HK-2 (cell line): ENCODE measurements around the gene SYPL2.
"Not testable (repeated sequence)": the region's sequence is repeated elsewhere in the genome, so short reads cannot be mapped to it uniquely, and the experiment has no call there.

ENCODE experiments used
- DNase-seq: peaks from one replicate; pipeline ENCODE4 v3.0.0-alpha.2; 2018; ENCODE audit not compliant: unreplicated experiment

Gene SYPL2

GRCh38 chr1:109466452-109467300 lies at the start of gene SYPL2:
TSS of gene SYPL2 (plus strand) at chr1:109466546. CDS start at chr1:109466844, 298 bp downstream.
- no peak for DNase-seq

DNA sequence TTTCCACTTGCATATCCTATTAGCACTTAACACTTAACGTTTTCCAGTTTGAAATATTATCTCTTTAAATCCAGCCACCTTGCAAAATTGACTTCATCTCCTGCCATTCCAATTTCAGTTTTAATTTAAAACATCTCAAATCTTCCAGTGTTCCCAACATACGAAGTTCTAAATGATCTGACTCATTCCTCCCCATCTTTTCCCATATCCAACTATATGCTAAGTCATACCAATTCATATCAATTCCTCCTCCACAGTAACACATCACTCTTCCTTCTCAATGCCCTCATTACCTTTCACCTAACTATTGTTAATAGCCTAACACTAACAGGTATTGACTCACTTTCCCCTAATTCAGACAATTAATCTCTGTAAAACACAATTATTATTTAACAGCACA lies 42.8 kb upstream of the SYPL2 start:
- DNase-seq = no peak

GRCh38 chr1:109425391-109426280 lies 40.7 kb upstream of the SYPL2 start:
- peak; percentile 79 for DNase-seq

GRCh38 chr1:109426281-109427170 lies 39.8 kb upstream of the SYPL2 start, which contains the start of gene PSMA5:
TSS of gene PSMA5 (minus strand) at chr1:109426448. CDS start at chr1:109426330, 118 bp downstream.
- DNase-seq = peak; percentile 97

GRCh38 chr1:109427171-109427467 lies 39.2 kb upstream of the SYPL2 start:
- no peak for DNase-seq

GRCh38 chr1:109432336-109432735 lies 34.0 kb upstream of the SYPL2 start:
- no peak for DNase-seq

GRCh38 chr1:109433322-109433721 lies 33.0 kb upstream of the SYPL2 start:
- no peak for DNase-seq

- DNase-seq = no peak
These were observed 31.9 kb upstream of the SYPL2 start for GRCh38 chr1:109434484-109434883.

- peak; percentile 18 for DNase-seq
These were observed 27.5 kb upstream of the SYPL2 start for GRCh38 chr1:109438798-109439297.

DNA sequence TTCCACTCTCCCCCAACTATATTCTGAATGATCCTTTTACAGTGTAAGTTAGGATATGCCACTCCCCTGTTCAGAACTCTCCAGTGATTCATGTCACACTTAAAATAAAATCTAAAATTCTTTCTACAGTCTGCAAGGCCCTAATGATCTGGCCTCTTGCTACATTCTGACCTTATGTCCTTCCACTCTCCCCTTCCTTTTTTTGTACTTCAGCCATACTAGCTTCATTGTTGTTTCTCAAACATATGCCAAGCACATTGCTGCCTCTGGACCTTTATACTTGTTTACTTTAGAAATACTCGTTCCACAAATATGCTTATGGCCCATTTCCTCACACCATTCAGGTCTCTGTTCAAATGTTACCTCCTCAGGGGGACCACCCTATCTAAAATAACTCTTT lies 25.3 kb upstream of the SYPL2 start:
- DNase-seq = no peak

DNA sequence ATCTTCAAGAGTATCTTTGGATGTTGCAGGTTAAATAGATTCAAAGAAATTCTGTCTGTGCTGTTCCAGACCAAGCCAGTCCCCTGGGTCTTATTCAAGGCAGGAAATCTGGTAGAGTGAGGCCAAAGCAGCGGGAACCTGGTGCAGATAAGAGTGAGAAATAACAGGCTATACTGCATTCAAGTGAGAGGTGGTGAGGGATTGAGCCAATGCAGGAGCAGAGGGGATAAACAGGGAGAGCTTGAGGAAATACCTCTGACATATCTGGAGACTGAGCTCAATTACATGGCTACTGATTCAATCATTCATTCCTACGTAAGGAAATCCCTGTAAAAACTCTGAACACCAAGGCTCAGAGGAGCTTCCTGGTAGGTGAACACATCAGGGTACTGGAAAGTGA lies 22.9 kb upstream of the SYPL2 start:
- DNase-seq = no peak

DNA sequence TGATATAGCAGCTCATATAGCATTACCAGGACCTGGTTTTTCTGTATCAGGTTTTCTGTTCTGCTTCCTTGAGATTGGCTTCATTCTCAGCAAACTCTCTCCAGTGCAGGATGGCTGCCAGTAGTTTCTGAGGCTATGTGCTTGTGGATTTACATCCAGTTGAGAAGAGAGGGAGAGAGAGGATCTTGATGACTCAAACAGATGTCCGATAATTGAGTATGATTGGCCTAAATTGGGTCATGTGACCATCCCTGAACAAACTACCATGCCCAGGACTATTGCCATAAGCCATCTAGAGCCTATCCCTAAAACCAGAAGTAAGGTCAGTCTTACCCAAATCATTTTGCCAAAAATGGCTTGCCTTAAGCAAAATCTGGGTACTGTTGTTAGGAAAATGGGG lies 22.0 kb upstream of the SYPL2 start:
- DNase-seq = no peak

- DNase-seq = not testable (repeated sequence)
These were observed 20.2 kb upstream of the SYPL2 start for GRCh38 chr1:109445949-109446695.

- no peak for DNase-seq
These were observed 18.8 kb upstream of the SYPL2 start for GRCh38 chr1:109447524-109447923.

DNA sequence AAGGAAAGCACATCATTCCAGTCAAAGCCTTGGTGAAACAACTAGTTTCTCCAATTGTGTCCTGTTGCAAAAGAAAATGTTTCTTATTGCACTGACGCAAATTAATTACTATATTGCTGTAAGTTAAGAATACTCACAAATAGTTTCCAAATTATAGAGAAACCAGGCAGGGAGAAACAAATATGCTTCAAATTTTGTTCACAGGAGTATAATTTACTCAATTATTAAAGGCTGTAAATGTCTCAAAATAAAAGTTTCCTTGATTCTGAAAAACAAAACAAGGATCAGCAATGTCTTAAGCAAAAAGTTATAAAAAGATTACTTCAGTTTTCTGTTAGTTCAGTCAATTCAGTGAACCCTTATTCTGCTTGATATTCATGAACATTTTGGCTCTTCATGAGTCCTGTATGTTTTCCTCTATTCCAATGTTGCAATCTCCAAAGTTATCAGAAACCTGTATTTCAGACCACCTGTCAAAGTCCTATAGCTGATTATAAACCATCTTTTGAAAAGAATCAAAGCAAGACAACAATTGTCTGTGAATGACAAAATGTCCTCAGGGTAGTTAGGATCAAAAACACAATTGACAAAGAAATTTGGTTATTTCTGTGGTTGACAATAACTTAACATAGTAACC lies 11.7 kb upstream of the SYPL2 start:
- no peak for DNase-seq

- no peak for DNase-seq
These were observed 8.5 kb upstream of the SYPL2 start for GRCh38 chr1:109457819-109458218.

- no peak for DNase-seq
These were observed 258 bp upstream of the SYPL2 start for GRCh38 chr1:109466125-109466451.

DNA sequence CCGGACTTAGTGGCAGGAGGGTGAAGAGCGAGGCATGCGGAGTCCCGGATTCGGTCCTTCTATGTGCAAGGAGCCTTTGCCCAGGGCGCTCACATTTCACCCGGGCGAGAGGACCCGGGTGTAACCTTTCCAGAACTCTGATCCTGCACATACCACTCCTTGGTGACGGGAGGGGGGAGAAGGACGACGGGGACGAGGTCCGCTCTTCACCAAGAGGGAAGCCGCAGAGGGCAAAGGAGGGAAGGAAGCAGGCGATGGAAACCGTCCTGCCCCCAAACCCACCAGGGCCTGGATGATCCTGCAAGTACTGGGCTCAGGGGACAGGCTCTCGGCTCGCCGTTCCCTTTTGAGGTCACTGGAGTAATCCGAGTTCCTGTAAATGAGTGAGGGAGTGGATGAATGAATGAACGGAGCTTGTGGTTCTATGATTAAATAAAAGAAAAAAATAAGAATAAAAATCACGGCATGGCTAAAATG lies 993 bp downstream of the SYPL2 start:
- no peak for DNase-seq

GRCh38 chr1:109468061-109468460 lies 1.7 kb downstream of the SYPL2 start:
- no peak for DNase-seq

DNA sequence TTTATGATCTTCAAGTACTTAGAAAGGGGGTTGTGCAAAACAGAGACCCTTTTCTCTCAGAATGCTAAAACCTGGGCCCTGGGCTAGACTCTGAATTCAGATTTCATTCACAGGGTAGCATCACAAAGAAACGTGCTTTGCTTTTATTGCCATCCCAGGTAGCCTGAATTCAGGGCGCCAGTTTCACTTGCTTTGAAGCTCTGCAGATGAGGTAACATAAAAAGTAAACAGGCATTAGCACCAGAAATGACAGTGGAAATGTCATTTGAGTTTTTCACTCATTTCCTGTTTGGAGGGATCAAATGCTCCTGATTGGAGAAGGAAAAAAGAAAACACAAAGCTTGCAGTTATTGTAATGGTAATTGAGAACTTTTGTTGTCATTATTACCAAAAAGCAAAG lies 2.6 kb downstream of the SYPL2 start:
- DNase-seq = no peak
